IMR-90 (cell line): ENCODE measurements around the gene ODAD3. TPM values are rescaled to one million over a fixed set of nuclear protein-coding genes. Genes with fewer than 3 reads are reported as not detected.

ENCODE experiments used
- ATAC-seq: fragments of 200-7000 bp; cut with Tn5 transposase; 2 replicates; pipeline ENCODE4 v1.9.1; 2020; ENCODE audit warnings: low read depth, mild to moderate bottlenecking, moderate library complexity
- BruUV-seq: library from RNA; stranded (reverse); fragments of 400-500 nt; replicated peaks from 2 replicates; lab custom pipeline; 2021; lab: Mats Ljungman, UMichigan
- CTCF ChIA-PET: fragments of 300-600 bp; formaldehyde crosslinking; extraction: SDS; loops from one replicate; lab custom pipeline; 2021; ENCODE audit warnings: antibody characterized with exemption; lab: Yijun Ruan, JAX
- POLR2A ChIA-PET: fragments of 300-600 bp; sonication (Branson Sonifier 250); formaldehyde crosslinking; loops from one replicate; lab custom pipeline; 2022; ENCODE audit warnings: antibody characterized with exemption; ENCODE audit not compliant: unreplicated experiment; lab: Charles Lee
- DNase-seq: peaks from one replicate; pipeline ENCODE4 v3.0.0; 2013
- H2AFZ ChIP-seq: replicated peaks from 2 replicates; pipeline ENCODE3; 2013; ENCODE audit warnings: low read length, mild to moderate bottlenecking; ENCODE audit not compliant: poor library complexity
- H2AK5ac ChIP-seq: 2 replicates; pipeline ENCODE4 v1.6.1; 2013; ENCODE audit warnings: low read depth, low read length, inconsistent platforms
- H2AK9ac ChIP-seq: replicated peaks from 2 replicates; pipeline ENCODE3; 2013; ENCODE audit warnings: mild to moderate bottlenecking, low read depth, low read length, moderate library complexity; ENCODE audit not compliant: poor library complexity
- H2BK120ac ChIP-seq: 2 replicates; pipeline ENCODE4 v1.6.1; 2013; ENCODE audit warnings: low read depth, low read length, inconsistent platforms
- H2BK15ac ChIP-seq: 3 replicates; pipeline ENCODE4 v1.6.1; 2013; ENCODE audit warnings: low read depth, low read length, inconsistent platforms
- H2BK20ac ChIP-seq: 2 replicates; pipeline ENCODE4 v1.6.1; 2013; ENCODE audit warnings: low read depth, mild to moderate bottlenecking, inconsistent platforms, low read length, moderate library complexity
- H2BK5ac ChIP-seq: 2 replicates; pipeline ENCODE4 v1.6.1; 2013; ENCODE audit warnings: mild to moderate bottlenecking, low read depth, low read length, inconsistent platforms; ENCODE audit not compliant: poor library complexity, severe bottlenecking
- H3K14ac ChIP-seq: replicated peaks from 2 replicates; pipeline ENCODE4 v1.6.1; 2013; ENCODE audit warnings: low read depth, low read length, inconsistent platforms
- H3K18ac ChIP-seq: 2 replicates; pipeline ENCODE4 v1.6.1; 2013; ENCODE audit warnings: low read depth, low read length, control low read depth
- H3K23ac ChIP-seq: 2 replicates; pipeline ENCODE4 v1.6.1; 2013; ENCODE audit warnings: low read depth, low read length, inconsistent platforms
- H3K27ac ChIP-seq: 2 replicates; pipeline ENCODE4 v1.5.1; 2013; ENCODE audit warnings: mild to moderate bottlenecking, control low read depth, low read length; ENCODE audit not compliant: insufficient read depth
- H3K27me3 ChIP-seq: 2 replicates; pipeline ENCODE4 v1.6.1; 2013; ENCODE audit warnings: low read length; ENCODE audit not compliant: control insufficient read depth, insufficient read depth
- H3K36me3 ChIP-seq: 2 replicates; pipeline ENCODE4 v1.6.1; 2013; ENCODE audit warnings: low read length, mixed read lengths; ENCODE audit not compliant: control insufficient read depth, insufficient read depth
- H3K4ac ChIP-seq: 2 replicates; pipeline ENCODE4 v1.6.1; 2013; ENCODE audit warnings: low read depth, low read length, inconsistent platforms
- H3K4me1 ChIP-seq: 2 replicates; pipeline ENCODE4 v1.6.1; 2013; ENCODE audit warnings: low read length, mixed read lengths; ENCODE audit not compliant: control insufficient read depth, insufficient read depth
- H3K4me2 ChIP-seq: 2 replicates; pipeline ENCODE4 v1.6.1; 2013; ENCODE audit warnings: low read depth, mild to moderate bottlenecking, control low read depth, low read length, moderate library complexity
- H3K4me3 ChIP-seq: 2 replicates; pipeline ENCODE4 v1.5.1; 2013; ENCODE audit warnings: low read depth, mild to moderate bottlenecking, control low read depth, low read length, moderate library complexity; ENCODE audit not compliant: insufficient read depth
- H3K56ac ChIP-seq: 2 replicates; pipeline ENCODE4 v1.6.1; 2013; ENCODE audit warnings: low read length, inconsistent platforms; ENCODE audit not compliant: insufficient read depth; ENCODE audit errors: extremely low read depth
- H3K79me1 ChIP-seq, 2 experiments: 2 replicates each; pipeline ENCODE4 v1.6.1; 2013; ENCODE audit warnings: low read length in 2 of 2, inconsistent platforms in 1 of 2, low read depth in 1 of 2
- H3K9ac ChIP-seq: 2 replicates; pipeline ENCODE4 v1.6.1; 2013; ENCODE audit warnings: low read depth, low read length, control low read depth
- H3K9me1 ChIP-seq: 2 replicates; pipeline ENCODE4 v1.6.1; 2013; ENCODE audit warnings: low read length, inconsistent platforms; ENCODE audit not compliant: insufficient read depth
- H3K9me3 ChIP-seq: 2 replicates; pipeline ENCODE4 v1.6.1; 2013; ENCODE audit warnings: low read length; ENCODE audit not compliant: control insufficient read depth, insufficient read depth
- H4K20me1 ChIP-seq: 2 replicates; pipeline ENCODE4 v1.6.1; 2013; ENCODE audit warnings: low read length, inconsistent platforms; ENCODE audit not compliant: insufficient read depth
- H4K5ac ChIP-seq: 2 replicates; pipeline ENCODE4 v1.6.1; 2013; ENCODE audit warnings: mild to moderate bottlenecking, low read depth, low read length, control low read depth
- H4K8ac ChIP-seq, 2 experiments: 2 replicates each; pipeline ENCODE4 v1.6.1; 2013; ENCODE audit warnings: low read depth in 2 of 2, low read length in 2 of 2, control low read depth in 1 of 2, inconsistent platforms in 1 of 2
- H4K91ac ChIP-seq: 2 replicates; pipeline ENCODE4 v1.6.1; 2013; ENCODE audit warnings: low read depth, low read length, inconsistent platforms; ENCODE audit not compliant: insufficient read depth
- BHLHE40 ChIP-seq: fragments of 150-350 bp; IDR thresholded peaks from 2 replicates; pipeline ENCODE4 v1.6.1; 2016; ENCODE audit warnings: mild to moderate bottlenecking, low read depth, low read length
- CEBPB ChIP-seq: IDR thresholded peaks from 2 replicates; pipeline ENCODE4 v1.6.1; 2012; ENCODE audit warnings: low read depth, low read length, improper control_type of control experiment
- CHD1 ChIP-seq: IDR thresholded peaks from 2 replicates; pipeline ENCODE4 v1.6.1; 2012; ENCODE audit warnings: low read depth, low read length, improper control_type of control experiment
- ELK1 ChIP-seq: fragments of 150-350 bp; IDR thresholded peaks from 2 replicates; pipeline ENCODE4 v1.6.1; 2016; ENCODE audit warnings: low read depth, mild to moderate bottlenecking, low read length, moderate library complexity, borderline replicate concordance
- FOS ChIP-seq: fragments of 150-350 bp; IDR thresholded peaks from 2 replicates; pipeline ENCODE4 v1.6.1; 2016; ENCODE audit warnings: low read depth, low read length
- MAFK ChIP-seq: IDR thresholded peaks from 2 replicates; pipeline ENCODE4 v1.6.1; 2012; ENCODE audit warnings: low read depth, low read length, improper control_type of control experiment
- NFE2L2 ChIP-seq: fragments of 150-350 bp; IDR thresholded peaks from 2 replicates; pipeline ENCODE4 v1.6.1; 2016; ENCODE audit warnings: low read depth, mild to moderate bottlenecking, low read length
- RAD21 ChIP-seq: IDR thresholded peaks from 2 replicates; pipeline ENCODE4 v1.6.1; 2012; ENCODE audit warnings: low read length, improper control_type of control experiment
- RCOR1 ChIP-seq: IDR thresholded peaks from 2 replicates; pipeline ENCODE4 v1.6.1; 2012; ENCODE audit warnings: mild to moderate bottlenecking, low read length, improper control_type of control experiment; ENCODE audit not compliant: insufficient replicate concordance
- SMC3 ChIP-seq: fragments of 150-350 bp; IDR thresholded peaks from 2 replicates; pipeline ENCODE4 v1.6.1; 2016; ENCODE audit warnings: low read depth, mild to moderate bottlenecking, antibody characterized with exemption, low read length, moderate library complexity
- WGBS, 2 experiments: methylation state at CpG; one replicate each; pipeline versions ENCODE4 v1.1.5 to v1.1.7; 2013; ENCODE audit warnings: missing lambda C conversion rate in 2 of 2; ENCODE audit not compliant: insufficient read length in 1 of 2; ENCODE audit errors: extremely low coverage in 2 of 2; 5-methylcytosine and 5-hydroxymethylcytosine counted together
- dilution Hi-C: fragments of 300-500 bp; cut with HindIII; formaldehyde crosslinking; loops from one replicate; pipeline ENCODE4 v1.14.3; 2018; ENCODE audit warnings: low sequenced_read_pairs; ENCODE audit not compliant: unreplicated experiment
- in situ Hi-C: fragments of 300-500 bp; cut with MboI; formaldehyde crosslinking; loops from 3 replicates; pipeline ENCODE4 v1.14.3; 2019; ENCODE audit warnings: low sequenced_read_pairs, inconsistent platforms, mixed read lengths
- intact Hi-C: fragments of 100-400 bp; cut with micrococcal nuclease; formaldehyde crosslinking; loops from 2 replicates; pipeline ENCODE4 v1.10.0; 2022
- polyA plus RNA-seq, 3 experiments: library from polyadenylated mRNA; depleted of rRNA; stranded (reverse); fragments of >200 nt; gene quantifications; 2 replicates each; pipeline ENCODE4 v1.2.3, GENCODE V29; 2012; ENCODE audit warnings: low replicate concordance in 1 of 3
- total RNA-seq: library from RNA; depleted of rRNA; stranded (reverse); fragments of >200 nt; gene quantifications from 2 replicates; pipeline ENCODE4 v1.2.3, GENCODE V29; 2012
- TF ChIP-seq, protein P1 (sequence below): fragments of 150-350 bp; IDR thresholded peaks from 2 replicates; pipeline ENCODE4 v1.6.1; 2017; ENCODE audit warnings: mild to moderate bottlenecking, antibody characterized with exemption, low read length, low read depth

The ODAD3 gene
- total and polyA plus RNA-seq, 2 of the 4 experiments (the other 2 are of a cell fraction) = under 0.01 to 0.44 TPM

GRCh38 chr19:11401808-11402543 is 32.9 kb downstream of the ODAD3 start:
- H3K27me3 ChIP-seq = peaks cover 2% of the 10 kb centered on the region
- POLR2A ChIA-PET = interaction anchor here (0.7 kb wide), 1 partner anchor 1269 kb away, joined by 3 read pairs; no protein-coding TSS in a partner anchor
- intact Hi-C loops = no loop called here
- no peak for TF ChIP-seq FOS
- TF ChIP-seq CHD1 = no peak
- TF ChIP-seq RCOR1 = no peak
- no peak for TF ChIP-seq RAD21
- TF ChIP-seq, protein P1, sequence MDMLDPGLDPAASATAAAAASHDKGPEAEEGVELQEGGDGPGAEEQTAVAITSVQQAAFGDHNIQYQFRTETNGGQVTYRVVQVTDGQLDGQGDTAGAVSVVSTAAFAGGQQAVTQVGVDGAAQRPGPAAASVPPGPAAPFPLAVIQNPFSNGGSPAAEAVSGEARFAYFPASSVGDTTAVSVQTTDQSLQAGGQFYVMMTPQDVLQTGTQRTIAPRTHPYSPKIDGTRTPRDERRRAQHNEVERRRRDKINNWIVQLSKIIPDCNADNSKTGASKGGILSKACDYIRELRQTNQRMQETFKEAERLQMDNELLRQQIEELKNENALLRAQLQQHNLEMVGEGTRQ = no peak
- no peak for TF ChIP-seq NFE2L2
- TF ChIP-seq MAFK = no peak
- TF ChIP-seq ELK1 = no peak
- no peak for TF ChIP-seq BHLHE40
- TF ChIP-seq CEBPB = no peak
- TF ChIP-seq SMC3 = no peak
- H3K79me1 ChIP-seq = no peaks in the 10 kb centered on the region
- in situ Hi-C loops = no loop called here
- H4K91ac ChIP-seq = no peak overlapping the region
- no peak overlapping the region for H3K23ac ChIP-seq
- no peak overlapping the region for H3K56ac ChIP-seq
- H3K18ac ChIP-seq = no peak overlapping the region
- no peak overlapping the region for H2BK5ac ChIP-seq
- H3K4me2 ChIP-seq = no peak overlapping the region
- H3K36me3 ChIP-seq = no peaks in the 10 kb centered on the region
- H2BK15ac ChIP-seq = no peak overlapping the region
- H3K4me3 ChIP-seq = no peak overlapping the region
- DNase-seq = no peak
- H4K20me1 ChIP-seq = no peaks in the 10 kb centered on the region; the same call in 1 of the 2 replicates
- no peak overlapping the region for H3K4ac ChIP-seq
- no peak overlapping the region for H4K5ac ChIP-seq
- no peak overlapping the region for H2AK9ac ChIP-seq
- CTCF ChIA-PET = no interaction called here
- H2AK5ac ChIP-seq = no peak overlapping the region
- WGBS, 2 experiments = 89% methylated on average over 2 of the region's 9 CpGs; no CpG with 5 or more reads in 1 of the 2 experiments
- ATAC-seq = no peak
- H3K9me3 ChIP-seq = no peaks in the 10 kb centered on the region
- no peak overlapping the region for H2BK20ac ChIP-seq
- no peak overlapping the region for H3K27ac ChIP-seq
- H4K8ac ChIP-seq = no peak overlapping the region
- dilution Hi-C loops = no loop called here
- no peaks in the 10 kb centered on the region for H3K4me1 ChIP-seq
- BruUV-seq = no TSS peak
- H3K9me1 ChIP-seq = no peaks in the 10 kb centered on the region
- H2BK120ac ChIP-seq = no peak overlapping the region
- no peak overlapping the region for H3K14ac ChIP-seq
- H3K9ac ChIP-seq = no peak overlapping the region
- no peak overlapping the region for H2AFZ ChIP-seq
